Putamen (tissue), 1 donor: ENCODE results near the gene IZUMO4.
"Not testable (repeated sequence)": the region's sequence is repeated elsewhere in the genome, so short reads cannot be mapped to it uniquely, and the experiment has no call there.

ENCODE experiments used
- DNase-seq: peaks from one replicate; pipeline ENCODE4 v3.0.0-alpha.2; 2016; ENCODE audit warnings: low spot score

Gene IZUMO4

DNA sequence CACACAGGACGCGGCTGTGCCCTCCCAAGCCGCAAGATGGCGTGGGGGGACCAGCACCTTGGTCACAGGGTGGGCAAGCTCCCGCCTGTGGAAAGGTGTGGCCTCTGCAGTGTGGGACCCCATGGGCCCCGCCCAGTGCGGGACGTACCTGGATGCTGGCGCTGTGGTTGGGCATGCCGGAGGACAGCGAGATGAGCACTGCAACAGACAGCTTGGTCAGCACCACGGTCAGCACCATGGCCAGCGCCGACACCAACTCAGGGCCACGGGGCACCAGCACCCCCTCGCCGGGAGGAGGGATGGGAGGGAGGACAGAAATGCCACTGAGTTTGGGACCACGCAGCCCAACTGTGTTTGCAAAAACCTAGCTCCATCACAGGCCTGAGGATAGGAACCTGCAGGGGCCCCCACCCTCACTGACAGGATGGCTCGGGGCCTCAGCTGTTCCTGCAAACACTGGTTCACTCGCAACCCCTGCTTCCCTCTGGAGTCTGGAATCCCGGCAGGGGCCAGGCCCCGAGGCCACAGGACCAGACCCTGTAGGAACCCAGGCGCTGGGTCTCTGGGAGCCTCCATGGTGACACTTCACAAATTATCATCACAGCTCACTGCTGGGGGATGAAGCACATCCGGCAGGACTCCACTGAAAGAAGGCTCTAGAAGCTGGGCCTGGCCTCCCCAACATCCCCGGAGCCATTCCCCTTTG lies 27.1 kb downstream of the IZUMO4 start:
- DNase-seq = no peak

DNA sequence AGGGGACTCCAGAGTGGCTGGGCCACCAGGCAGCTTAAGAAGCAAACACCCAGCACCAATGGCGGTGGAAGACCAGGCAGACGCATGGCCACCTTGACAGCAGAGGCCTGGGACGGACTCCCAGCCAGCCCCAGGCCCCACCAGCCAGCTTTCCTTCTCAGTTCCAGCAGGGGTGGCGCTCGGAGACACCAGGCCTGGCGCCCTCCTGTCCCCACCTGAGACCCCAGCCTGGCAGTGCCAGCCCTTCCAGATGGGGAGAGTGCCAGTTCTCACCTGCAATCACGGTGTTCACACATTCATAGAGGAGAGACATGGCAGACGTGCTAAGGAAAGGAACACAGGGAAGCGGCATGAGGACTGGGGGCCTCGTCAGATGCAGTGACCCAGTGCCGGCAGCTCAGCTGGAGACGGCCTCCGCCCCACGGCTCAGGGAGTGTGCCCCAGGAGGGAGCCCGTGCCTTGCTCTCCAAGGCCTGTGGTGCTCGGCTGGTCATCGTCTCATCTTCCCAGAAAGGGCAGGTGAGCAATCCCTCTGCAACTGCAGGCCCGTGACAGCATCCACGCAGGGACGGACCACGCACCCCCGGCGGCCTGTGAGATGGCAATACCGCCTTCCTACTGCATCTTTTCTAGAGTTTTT lies 30.3 kb downstream of the IZUMO4 start:
- DNase-seq = no peak

DNA sequence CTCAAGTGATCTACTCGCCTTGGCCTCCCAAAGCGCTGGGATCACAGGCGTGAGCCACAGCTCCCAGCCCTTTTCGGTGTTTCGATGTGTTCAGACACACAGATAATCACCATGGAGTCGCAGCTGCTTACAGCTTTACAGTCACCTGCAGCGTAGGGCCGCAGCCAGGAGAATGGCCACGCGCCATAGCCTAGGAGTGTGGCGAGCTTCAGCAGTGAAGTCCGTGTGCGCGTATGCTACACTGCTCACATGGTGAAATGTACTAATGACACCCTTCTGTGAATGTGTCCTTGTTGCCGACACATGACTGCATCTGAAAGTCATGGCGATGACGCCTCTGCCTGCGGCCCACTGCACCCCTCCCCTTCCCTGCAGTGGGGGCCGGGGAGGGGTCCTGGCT lies 31.0 kb downstream of the IZUMO4 start:
- DNase-seq = no peak

DNA sequence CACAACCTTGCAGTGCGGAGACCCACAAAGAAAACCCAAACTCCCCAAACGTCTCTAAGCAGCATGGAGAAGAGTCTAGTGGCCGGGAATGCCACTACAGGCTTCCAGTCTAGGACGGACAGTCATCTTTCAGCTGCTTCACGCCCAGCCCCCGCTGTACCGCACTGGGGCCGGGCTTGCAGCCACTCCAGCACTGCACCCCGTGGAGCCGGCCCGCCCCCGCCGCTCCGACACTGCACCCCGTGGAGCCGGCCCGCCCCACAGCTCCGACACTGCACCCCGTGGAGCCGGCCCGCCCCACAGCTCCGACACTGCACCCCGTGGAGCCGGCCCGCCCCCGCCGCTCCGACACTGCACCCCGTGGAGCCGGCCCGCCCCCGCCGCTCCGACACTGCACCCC lies 31.5 kb downstream of the IZUMO4 start:
- not testable (repeated sequence) for DNase-seq

DNA sequence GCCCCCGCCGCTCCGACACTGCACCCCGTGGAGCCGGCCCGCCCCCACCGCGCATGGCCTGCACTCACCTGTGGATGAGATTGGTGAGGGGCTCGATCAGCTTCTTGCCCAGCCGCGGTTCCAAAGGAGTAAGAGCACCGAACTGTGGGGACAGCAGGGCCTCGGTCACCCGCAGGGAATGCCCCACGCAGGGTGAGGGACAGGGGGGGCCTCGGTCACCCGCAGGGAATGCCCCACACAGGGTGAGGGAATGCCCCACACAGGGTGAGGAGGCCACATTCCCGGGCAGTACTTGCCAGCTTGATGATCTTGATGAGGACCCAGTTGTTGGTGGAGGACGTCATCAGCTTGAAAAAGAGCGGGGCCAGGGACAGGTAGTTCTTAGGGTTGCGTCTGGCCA lies 32.3 kb downstream of the IZUMO4 start:
- DNase-seq = no peak

DNA sequence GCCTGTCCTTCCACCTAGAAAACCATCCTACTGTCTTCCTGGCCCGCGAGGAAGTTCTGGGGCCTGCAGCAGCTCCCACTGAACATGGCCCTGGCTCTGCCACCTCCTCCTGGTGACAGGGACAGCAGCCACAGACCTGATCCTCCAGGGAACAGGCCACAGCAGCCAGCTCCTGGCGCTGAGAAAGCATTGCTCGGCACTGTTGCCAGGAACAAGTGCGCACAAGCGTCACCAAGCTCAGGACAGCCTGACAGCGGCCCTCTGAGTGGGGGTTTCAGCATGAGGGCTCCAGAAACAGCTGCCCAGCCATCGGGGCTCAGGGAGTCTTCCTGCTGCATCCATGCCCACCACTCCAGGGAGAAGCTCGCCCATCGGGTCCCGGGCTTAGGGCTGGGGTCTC lies 32.8 kb downstream of the IZUMO4 start:
- no peak for DNase-seq

DNA sequence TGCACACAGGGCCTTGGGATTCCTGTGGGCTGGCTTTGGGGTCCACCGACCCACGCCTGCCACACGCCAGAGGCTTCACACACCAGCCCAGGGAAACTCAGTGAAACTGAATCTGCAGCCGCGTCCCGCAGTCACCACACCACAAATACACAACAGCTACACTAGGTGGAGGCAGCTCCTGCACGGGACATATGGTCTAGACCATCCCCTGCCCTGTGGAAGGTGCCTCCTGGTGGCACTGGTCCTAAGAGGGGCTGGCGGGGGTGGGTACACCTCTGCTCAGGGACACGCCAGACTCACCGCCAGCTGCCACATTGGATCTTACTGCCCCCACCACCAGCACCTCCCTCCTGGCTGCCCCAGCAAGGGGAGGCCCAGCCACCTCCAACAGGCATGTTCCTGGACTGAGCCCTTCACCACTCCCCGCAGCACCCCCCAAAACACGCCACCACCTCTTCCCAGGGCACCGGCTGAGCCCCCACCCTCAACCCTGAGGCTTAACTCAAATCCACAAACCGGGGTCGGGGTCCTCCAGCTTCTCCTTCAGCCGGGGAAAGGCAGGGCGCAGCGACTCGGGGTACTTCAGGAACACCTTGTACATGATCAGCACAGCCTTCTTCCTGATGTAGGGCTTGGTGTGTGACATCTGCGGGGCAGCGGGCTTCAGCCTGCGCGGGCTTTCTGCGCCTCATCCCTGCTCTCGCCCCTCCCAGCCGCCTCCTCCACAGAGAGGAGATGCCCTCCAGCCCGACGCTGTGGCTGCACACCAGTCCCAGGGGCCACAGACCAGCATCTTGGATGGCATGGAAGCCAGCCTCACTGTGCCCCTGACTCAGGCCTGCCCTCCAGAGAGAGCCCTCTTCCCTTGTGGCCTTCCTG lies 33.4 kb downstream of the IZUMO4 start:
- no peak for DNase-seq

DNA sequence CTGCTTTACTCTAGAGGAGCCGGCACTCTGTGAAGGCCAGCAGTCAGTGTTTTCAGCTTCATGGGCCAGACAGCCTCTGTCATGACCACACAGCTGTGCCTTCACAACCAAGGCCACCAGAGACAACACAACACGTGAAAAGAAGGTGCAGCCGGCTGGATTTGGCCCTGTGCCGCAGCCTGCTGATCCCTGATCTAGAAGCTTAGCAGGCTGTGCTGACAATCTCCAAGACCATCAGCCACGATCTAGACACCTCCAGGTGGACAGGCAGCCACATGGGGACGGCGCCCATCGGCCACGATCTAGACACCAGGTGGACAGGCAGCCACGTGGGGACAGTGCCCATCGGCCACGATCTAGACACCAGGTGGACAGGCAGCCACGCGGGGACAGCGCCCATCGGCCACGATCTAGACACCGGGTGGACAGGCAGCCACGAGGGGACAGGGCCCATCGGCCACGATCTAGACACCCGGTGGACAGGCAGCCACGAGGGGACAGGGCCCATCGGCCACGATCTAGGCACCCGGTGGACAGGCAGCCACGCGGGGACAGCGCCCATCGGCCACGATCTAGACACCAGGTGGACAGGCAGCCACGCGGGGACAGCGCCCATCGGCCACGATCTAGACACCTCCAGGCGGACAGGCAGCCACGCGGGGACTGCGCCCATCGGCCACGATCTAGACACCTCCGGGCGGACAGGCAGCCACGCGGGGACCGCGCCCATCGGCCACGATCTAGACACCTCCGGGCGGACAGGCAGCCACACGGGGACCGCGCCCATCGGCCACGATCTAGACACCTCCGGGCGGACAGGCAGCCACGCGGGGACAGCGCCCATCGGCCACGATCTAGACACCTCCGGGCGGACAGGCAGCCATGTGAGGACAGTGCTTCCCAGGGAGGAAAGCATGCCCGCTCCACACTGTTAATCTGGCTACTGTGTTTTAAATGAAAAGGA lies 34.6 kb downstream of the IZUMO4 start:
- DNase-seq = not testable (repeated sequence)

DNA sequence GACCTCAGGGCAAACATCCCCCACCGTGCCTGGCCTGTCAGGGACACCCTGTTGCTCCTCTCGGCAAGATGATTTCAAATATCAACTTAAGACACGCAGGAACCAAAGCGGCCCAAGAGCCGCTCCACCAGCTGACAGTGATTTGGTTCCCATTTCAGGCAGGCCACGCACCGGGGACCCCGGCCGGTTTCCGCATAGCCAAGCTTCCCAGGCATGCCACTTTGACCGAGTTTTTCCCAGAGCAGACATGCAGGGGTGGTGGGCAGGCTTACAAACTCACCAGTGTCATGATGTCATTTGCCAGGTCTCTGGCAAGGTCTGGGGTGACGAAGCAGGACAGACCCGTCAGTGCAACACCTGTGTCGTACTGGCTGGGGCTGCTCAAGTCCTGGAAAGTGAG lies 35.5 kb downstream of the IZUMO4 start:
- DNase-seq = no peak

DNA sequence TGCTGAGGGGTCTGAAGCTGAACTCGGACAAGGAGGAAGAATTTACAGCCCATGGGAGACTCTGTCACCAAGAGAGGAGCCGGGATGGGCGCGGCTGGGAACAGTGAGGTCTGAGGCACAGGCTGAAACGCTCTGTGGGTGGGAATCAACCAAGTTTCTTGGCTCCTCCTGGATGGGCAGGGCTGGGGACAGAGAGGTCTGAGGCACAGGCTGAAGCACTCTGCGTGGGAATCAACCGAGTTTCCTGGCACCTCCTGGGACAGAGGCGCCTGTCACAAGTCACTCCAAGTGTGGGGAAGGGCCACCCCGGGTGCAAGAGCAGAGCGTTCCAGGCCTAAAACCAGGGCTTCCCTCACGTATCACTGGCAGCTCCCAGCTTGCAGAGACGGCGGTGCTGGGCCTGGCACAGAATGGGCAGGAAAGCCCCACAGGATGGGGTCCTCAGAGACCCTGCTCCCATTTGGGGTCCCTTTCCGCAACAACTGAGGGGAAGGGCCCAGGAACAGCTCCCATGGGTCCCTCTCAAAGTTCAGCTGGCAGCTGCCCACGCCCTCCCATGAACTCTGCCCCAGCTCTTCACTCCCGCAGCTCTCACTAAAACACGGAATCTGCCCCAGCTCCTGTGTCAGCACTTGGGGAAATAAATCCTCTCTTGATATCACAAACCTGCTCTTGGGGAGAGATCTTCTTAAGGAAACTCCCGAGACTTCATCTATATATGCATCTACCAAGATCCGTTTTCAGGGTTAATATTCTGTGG lies 36.2 kb downstream of the IZUMO4 start:
- no peak for DNase-seq

DNA sequence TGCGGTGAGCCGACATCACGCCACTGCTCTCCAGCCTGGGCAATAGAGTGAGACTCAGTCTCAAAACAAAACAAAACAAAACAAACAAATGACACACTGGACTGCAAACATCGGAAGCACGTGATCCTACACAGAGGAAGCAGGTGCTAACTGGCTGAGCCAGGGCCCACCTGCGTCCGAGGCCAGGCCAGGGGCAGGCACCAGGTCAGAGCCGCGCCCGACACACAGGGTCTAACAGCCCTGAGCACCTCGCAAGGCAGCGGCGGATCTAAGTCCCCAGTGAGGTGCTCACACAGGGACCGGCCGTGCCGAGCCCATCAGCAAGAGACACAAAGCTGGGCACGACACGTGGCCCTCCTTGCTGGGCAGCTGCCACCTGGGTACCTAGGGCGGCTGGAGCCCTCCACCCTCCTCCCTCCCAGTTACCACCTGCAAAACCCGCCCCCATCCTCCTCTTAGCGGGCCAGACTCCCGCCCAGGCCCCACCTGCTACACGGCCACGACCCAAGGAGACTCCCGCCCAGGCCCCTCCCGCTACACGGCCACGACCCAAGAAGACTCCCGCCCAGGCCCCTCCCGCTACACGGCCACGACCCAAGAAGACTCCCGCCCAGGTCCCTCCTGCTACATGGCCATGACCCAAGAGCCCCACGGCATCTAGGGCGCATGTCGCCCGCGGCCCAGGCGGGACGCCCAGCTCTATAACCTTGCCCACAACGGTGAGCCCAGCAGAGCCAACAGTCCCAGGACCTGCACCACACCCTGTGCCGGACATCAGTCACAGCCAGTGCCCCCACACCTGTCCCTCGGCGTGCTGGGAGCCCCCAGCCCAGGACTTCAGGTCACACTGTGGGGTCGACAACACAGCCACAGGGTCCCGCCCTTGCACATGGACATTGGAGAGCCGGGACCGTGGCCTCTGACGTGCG lies 39.0 kb downstream of the IZUMO4 start:
- no peak for DNase-seq

DNA sequence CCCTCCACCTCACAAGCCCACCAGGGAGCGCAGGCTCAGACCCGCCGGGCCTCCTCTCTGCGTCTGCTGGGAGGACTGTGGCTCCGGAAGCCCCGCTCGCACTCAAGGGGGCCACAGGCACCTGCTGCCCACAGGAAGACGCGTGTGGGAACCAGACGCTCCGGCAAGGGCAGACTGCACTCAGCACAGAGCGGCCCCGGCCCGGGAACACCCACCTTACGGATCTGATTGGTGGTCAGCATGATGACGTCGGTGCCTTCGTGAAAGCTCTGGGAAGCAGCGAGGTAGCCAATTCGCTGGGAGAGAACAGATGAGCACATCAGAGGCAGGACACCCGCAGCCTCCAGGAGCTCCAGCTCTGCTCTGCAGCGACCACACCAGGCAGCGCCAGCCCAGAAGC lies 40.1 kb downstream of the IZUMO4 start:
- no peak for DNase-seq

DNA sequence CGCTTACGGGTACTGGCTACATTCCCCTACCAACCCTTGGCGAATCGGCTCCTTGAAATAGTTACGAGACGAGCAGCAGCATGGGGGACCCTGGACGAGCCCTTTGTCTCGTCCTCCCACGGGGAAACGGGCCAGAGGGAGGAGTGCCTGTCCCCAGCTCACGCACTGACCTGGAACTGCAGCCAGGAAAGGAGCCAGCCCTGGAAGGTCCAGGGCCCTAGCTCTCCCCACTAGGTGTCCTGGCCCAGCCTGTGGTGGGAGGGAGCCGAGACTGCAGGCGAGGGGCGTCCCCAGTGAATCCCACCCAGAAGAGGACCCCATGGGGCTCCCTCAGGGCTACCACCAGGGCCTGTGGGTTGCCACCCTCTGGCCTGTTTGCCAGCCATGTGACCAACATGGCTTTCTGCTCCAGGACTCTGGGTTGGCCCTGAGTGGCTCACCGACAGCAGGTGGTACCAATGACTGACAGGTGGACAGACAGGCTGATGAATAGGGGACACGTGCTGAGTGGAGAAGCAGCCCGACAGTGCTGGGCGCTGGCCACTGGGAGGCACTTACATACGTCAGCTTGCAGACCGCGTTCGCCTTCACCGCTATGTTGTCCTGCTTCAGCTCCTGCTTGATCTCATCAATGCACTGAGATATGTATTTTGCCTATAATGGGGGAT lies 41.5 kb downstream of the IZUMO4 start:
- no peak for DNase-seq

DNA sequence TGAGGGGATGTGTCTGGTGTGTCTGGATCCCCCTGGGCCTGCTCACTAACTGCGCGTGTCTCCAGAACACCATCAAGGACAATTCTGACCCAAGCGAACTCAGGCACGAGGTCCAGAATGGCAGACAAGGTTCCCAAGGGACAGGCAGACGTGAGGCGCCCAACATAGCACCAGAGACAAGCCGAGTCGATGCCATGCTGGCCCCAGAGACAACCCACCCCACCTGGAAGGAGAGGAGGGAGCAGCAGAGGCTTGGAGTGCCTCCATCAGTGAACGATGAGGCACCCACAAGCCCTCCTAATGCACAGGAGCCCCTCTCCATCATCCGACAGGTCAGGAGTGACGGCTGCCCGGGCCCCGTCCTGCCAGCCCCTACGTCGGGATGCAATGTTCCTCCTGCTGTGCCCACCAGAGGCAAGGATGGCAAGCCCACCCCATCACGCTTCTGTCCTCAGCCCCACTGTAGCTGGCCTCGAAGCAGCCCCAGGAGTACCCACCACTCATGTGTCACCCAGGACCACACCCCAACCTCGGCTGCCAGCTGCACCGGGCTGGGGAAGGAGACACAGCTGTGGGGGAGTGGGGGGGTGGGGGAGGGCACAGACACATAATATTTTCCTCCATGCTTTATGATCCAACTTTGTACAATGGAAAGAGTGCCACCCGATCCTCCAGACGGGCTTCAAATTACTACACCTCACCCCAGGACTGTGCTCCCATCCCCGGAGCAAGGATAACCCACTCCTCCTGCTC lies 42.8 kb downstream of the IZUMO4 start:
- no peak for DNase-seq

DNA sequence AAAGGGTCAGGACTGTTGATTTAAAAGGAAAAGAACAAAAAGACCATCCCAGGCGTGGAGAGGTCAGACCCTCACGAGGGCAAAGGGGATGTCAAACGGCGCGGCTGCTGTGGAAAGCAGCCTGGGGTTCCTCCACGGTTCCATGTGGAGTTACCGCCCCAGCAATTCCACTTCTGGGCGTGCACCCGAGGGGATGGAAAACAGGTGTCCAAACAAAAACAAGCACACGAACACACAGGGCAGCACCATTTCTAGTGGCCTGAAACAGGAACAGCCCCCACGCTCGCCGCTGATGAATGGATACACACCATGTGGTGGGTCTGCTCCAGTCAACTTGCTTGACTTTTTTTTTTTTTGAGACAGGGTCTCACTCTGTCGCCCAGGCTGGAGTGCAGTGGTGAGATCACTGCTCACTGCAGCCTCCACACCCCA lies 43.4 kb downstream of the IZUMO4 start:
- DNase-seq = no peak

DNA sequence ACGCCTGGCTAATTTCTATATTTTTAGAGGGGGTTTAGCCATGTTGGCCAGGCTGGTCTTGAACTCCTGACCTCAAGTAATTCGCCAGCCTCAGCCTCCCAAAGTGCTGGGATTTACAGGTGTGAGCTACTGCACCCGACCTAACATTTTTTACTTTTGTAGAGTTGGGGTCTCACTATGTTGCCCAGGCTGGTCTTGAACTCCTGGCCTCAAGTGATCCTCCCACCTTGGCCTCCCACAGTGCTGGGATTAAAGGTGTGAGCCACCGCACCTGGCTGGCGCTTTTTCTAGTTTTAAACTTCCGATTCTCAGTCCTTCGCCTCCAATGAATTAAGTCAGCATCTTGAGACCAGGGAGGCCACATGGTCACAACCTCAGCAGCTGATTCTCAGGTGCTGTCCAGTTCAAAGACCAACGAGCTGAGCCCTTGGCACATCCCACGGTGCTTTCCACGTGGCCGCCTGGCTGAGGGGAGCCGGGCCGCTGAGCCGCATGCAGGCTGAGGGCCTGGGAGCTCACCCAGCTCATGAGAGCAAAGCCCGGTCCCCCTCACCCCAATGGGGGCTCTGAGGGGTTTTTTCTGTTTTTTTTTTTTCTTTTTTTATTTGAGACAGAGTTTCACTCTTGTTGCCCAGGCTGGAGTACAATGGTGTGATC lies 45.6 kb downstream of the IZUMO4 start:
- DNase-seq = no peak

DNA sequence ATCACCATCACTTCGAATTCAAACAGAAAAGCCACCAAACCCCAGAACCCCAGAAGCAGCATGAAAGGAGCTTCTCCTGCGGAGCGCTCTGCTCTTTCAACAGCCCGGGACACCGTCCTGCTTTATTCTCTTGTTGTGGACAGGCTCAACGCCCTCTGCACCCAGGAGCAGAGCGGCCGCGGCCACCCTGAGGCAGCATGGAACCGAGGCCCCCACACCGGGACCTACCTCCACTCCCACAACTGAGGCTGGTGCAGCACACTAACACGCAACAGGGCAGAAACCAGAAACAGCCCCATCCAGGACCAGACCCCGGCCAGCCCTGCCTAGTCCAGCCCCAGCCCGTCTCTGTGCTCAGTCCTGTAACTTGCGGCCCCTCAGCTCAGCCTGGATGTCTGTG lies 47.5 kb downstream of the IZUMO4 start:
- no peak for DNase-seq

DNA sequence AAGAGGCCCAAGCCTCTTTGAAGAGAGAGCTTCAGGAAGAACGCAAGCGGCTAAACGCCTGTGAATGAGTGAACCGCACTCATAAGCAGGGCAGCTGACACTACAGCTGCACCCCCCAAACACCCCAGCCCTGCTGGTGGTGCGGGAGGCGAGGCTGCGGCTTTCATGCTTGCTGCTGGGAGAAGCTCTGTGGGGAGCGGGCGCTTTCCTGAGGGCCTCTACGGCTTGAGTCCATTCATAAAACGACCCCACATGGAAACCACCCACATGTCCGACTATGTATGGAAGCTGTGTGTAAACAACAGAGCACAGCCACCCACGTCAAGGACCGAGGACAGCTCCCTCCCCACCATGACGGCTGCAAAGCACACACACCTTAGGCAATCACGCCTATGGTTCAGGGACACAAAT lies 49.1 kb downstream of the IZUMO4 start:
- DNase-seq = no peak
